H1 (cell line): Measurements from ENCODE around the gene MYO15B. TPM values are rescaled to one million over a fixed set of nuclear protein-coding genes. Genes with fewer than 3 reads are reported as not detected.
A peak's percentile ranks its signal among the peaks of the same experiment; 100 is the strongest.

ENCODE experiments used
- GABPA ChIP-seq: IDR thresholded peaks from 2 replicates; pipeline ENCODE4 v1.6.1; 2011; ENCODE audit warnings: mild to moderate bottlenecking, low read length, moderate library complexity, borderline replicate concordance; ENCODE audit not compliant: insufficient read depth
- polyA plus RNA-seq, 7 experiments: library from polyadenylated mRNA; depleted of rRNA in 3 of 7; stranded (reverse) in 5 of 7; unstranded in 2 of 7; fragments of >200 nt in 5 of 7; fragments of 200-250 nt in 2 of 7; gene quantifications; 1 replicate in 5 of 7; 2 replicates in 1 of 7; 4 replicates in 1 of 7; pipeline versions ENCODE4 v1.2.1 to v1.2.3, GENCODE V29; 2011 to 2013; ENCODE audit warnings: missing spikeins in 2 of 7, mixed read lengths in 2 of 7
- total RNA-seq: library from RNA; stranded (reverse); fragmentation: NEBNext Ultra II Directional; extraction: Animal tissue kit (Norgen Biotek cat#: 25700); gene quantifications from 2 replicates; pipeline ENCODE4 v1.2.1, GENCODE V29; 2021
- TF ChIP-seq, protein P1 (sequence below), 3 experiments: IDR thresholded peaks; 1 replicate in 2 of 3; 2 replicates in 1 of 3; pipeline versions ENCODE4 v1.5.1 to v1.6.1; 2011; ENCODE audit warnings: low read length in 3 of 3, mild to moderate bottlenecking in 3 of 3, inconsistent platforms in 2 of 3, low read depth in 1 of 3, moderate library complexity in 1 of 3; ENCODE audit not compliant: insufficient read depth in 1 of 3; ENCODE audit errors: control extremely low read depth in 1 of 3

Gene MYO15B
- total and polyA plus RNA-seq, 2 of the 8 experiments (the other 6 are each of a cell fraction or from before 2014, with no cell fraction given) = 7.1 to 11.2 TPM

DNA sequence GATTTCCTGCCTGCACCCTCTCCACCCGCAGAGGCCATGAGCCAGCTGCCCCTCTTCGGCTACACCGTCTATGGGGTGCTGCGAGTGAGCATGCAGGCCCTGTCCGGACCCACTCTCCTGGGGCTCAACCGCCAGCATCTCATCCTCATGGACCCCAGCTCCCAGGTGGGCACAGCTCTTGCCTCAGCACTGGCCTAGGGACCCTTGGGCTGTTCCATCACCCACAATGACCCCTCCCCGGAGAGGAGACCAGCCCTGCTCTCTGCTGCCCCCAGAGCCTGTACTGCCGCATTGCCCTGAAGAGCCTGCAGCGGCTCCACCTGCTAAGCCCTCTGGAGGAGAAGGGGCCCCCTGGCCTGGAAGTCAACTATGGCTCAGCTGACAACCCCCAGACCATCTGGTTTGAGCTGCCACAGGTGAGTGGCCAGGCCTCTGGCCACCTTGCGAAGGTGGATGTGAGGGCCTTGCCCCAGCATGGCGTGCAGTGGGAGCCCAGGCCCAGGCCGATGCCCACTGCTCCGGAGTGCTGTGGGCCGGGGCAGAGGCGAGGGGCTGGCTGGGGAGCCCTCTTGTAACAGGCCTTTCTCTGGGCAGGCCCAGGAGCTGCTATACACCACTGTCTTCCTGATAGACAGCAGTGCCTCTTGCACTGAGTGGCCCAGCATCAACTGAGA lies 38.4 kb downstream of the MYO15B start (continued):
- TF ChIP-seq, protein P1, sequence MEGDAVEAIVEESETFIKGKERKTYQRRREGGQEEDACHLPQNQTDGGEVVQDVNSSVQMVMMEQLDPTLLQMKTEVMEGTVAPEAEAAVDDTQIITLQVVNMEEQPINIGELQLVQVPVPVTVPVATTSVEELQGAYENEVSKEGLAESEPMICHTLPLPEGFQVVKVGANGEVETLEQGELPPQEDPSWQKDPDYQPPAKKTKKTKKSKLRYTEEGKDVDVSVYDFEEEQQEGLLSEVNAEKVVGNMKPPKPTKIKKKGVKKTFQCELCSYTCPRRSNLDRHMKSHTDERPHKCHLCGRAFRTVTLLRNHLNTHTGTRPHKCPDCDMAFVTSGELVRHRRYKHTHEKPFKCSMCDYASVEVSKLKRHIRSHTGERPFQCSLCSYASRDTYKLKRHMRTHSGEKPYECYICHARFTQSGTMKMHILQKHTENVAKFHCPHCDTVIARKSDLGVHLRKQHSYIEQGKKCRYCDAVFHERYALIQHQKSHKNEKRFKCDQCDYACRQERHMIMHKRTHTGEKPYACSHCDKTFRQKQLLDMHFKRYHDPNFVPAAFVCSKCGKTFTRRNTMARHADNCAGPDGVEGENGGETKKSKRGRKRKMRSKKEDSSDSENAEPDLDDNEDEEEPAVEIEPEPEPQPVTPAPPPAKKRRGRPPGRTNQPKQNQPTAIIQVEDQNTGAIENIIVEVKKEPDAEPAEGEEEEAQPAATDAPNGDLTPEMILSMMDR (IDR thresholded peaks at IDR 0.05; ENCODE audit: control extremely low read depth in 1 of 3, insufficient read depth in 1 of 3, low read depth in 1 of 3, low read length in 3 of 3) = peak; percentile 91 to 94 (median 93)
- peak; percentile 73; the same call in 1 of the 2 replicates for TF ChIP-seq GABPA
